ENCODE data around the gene BFSP2.

DNA sequence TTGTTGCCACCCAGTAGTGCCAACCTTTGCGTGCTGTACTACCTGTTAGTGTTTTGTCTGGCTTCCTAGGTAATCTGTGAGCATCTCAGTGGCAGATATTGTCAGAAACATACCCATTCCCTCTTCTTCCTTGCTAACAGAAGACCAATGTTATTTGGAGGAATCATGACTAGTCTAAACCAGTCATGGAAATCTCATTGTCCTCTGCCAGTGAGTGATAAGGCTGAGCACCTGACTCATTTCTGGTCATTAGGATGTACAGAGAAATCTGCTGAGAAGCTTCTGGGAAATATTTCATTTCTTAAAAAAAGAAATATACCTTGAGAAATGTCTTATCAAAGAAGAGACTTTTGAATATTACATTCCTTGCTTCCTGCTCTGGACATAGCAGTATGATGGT, 103.6 kb downstream of the BFSP2 start:
- no peak for TF ChIP-seq CTCF (IDR thresholded peaks at IDR 0.05)
- no peak for TF ChIP-seq POLR2A (IDR thresholded peaks at IDR 0.05)
